HT1080 (cell line): ENCODE data around the gene DNAJB12. TPM values are rescaled to one million over a fixed set of nuclear protein-coding genes. Genes with fewer than 3 reads are reported as not detected.

Experiments
- DNase-seq: peaks from one replicate; pipeline ENCODE4 v3.0.0-alpha.2; 2015; ENCODE audit warnings: low read depth
- small RNA-seq: library from RNA; depleted of rRNA; stranded (forward); fragments of <200 nt; gene quantifications from one replicate; pipeline ENCODE3, GENCODE V24; 2014
- total RNA-seq: library from RNA; depleted of rRNA; stranded (reverse); fragments of >200 nt; shearing (Covaris generic); gene quantifications from 2 replicates; pipeline ENCODE4 v1.2.3, GENCODE V29; 2014; rRNA removed

Gene DNAJB12
- total RNA-seq, 1 experiment from 2014 or later = 53.5 TPM

DNA sequence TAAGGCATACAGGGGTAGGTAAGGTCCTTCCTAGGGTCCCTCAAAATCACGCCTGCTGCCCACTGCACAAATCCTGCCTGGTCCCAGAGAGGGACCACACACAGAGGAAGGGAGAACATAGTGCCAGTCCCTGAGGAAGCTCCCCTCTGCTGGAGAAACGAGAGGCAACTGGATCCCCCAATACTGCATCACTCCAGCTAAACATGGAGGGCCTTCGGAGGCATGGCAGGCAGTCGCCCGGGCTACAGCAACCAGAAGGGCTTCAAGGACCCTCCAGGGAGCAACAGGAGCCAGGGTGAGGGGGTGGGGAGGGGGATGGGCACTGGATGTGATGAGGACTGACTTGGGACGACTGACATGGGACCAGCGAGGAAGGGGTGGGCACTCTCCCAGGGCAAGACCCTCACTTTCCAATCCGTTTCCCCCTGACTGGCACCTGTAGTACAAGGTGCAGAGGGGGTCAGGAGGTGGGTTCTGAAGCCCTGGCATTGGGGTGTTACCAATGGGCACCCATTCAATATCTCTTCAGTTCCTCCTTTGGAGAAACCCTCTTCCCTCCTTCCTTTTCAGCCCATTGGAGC lies 59.3 kb downstream of the DNAJB12 start:
- DNase-seq = no peak

GRCh38 chr10:72292223-72292691 lies 62.5 kb downstream of the DNAJB12 start:
- peak; percentile 46 for DNase-seq

DNA sequence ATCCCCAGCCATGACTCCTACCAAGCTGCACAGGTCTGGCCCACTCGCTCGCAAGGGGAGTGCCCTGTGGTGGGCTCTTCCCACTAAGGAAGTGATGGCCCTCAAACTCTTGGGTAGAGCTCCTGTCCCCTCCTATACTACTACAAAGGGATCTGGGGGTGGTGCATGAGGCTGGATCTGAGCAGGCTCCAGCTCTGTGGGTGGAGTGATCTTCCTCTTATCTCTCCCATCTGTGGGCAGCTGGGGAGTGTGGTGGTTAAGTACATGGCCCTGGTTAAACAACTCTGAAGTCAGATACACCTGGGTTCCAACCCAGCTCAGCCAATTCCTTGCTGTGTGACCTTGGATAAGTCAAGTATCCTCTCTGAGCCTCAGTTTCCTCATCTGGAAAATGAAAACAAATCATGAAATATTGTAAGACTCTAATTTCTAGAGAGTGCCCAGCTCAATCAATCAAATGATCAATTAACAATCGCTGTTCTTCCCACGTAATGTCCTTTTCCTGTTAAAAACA lies 63.6 kb downstream of the DNAJB12 start:
- DNase-seq = no peak

GRCh38 chr10:72285972-72286521 lies 68.7 kb downstream of the DNAJB12 start:
- no peak for DNase-seq

GRCh38 chr10:72283131-72283530 lies 71.6 kb downstream of the DNAJB12 start:
- no peak for DNase-seq

Small RNA genes within 50 kb of the gene (small RNA-seq; reads per million reads assigned to genes)
- not detected for gene RNU6-805P

Other genes starting within 250 kb of the DNAJB12 start
- 37.2 and 44.2 TPM in 2 replicates for gene ANAPC16, start 138.9 kb downstream of the DNAJB12 start, total RNA-seq
- gene ASCC1, start 138.6 kb downstream of the DNAJB12 start, total RNA-seq = 17.4 and 24.3 TPM in 2 replicates
- 13.0 and 16.1 TPM in 2 replicates for gene DDIT4, start 81.0 kb downstream of the DNAJB12 start, total RNA-seq